Renal cortex interstitium (tissue), 11 donors: Measurements from ENCODE around the gene CELF4. TPM values are rescaled to one million over a fixed set of nuclear protein-coding genes. Genes with fewer than 3 reads are reported as not detected.

Experiments
- DNase-seq, 11 donors: peaks; one replicate each; pipeline ENCODE4 v3.0.0-alpha.2; 2013; ENCODE audit warnings: low read depth in 9 of 11, low spot score in 4 of 11; ENCODE audit errors: extremely low read depth in 1 of 11
- polyA plus RNA-seq, 3 donors: library from polyadenylated mRNA; unstranded; fragments of 120-200 nt; gene quantifications; one replicate each; pipeline ENCODE4 v1.2.1, GENCODE V29; 2013; ENCODE audit not compliant: insufficient read length in 3 of 3

The CELF4 gene
- polyA plus RNA-seq, 3 donors, result 2.0 to 4.5 (median 2.2) TPM

DNA sequence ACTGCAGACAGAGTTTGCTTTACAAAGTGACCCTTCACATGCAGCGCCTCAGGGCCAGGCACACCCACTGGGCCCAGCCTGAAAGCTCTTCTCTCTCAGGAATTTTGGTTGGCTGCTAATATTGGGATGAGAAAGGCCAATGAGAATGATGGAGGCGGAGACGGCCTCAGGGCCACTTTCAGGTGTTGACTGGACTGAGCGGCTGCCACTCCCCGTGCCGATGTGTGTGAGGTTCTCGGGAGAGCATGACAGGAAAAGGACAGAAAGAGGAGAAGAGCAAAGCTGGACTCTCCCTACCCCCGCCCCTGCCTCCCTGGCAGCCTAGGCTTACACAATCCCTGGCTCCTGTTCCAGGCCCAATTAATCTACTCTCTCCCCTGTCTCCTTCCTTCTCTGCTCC, 155.7 kb downstream of the CELF4 start:
- DNase-seq, result no peak

GRCh38 chr18:37408676-37409265, 156.8 kb downstream of the CELF4 start:
- DNase-seq, result no peak

DNA sequence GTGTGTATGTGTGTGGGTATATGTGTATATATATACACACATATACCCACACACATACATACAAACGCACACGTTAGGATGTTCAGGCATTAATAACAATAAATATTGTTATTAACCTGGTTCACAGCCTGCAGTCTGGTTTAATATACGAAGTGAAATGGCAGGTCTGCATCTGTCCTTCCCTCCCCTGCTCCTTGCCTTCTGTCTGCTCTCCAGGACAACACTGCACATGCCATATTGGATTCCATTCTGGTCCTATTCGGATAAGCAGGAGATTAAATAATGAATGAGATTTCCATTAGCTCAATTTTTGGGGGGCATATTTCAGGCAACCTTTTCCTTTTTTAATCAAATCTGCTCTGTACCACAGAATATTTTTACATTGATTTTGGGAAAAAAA, 158.0 kb downstream of the CELF4 start:
- DNase-seq, result no peak

GRCh38 chr18:37405772-37406171, 159.8 kb downstream of the CELF4 start:
- DNase-seq, result no peak

GRCh38 chr18:37405229-37405628, 160.4 kb downstream of the CELF4 start:
- no peak for DNase-seq

- no peak for DNase-seq
Measured at GRCh38 chr18:37403788-37404187, 161.8 kb downstream of the CELF4 start.

DNA sequence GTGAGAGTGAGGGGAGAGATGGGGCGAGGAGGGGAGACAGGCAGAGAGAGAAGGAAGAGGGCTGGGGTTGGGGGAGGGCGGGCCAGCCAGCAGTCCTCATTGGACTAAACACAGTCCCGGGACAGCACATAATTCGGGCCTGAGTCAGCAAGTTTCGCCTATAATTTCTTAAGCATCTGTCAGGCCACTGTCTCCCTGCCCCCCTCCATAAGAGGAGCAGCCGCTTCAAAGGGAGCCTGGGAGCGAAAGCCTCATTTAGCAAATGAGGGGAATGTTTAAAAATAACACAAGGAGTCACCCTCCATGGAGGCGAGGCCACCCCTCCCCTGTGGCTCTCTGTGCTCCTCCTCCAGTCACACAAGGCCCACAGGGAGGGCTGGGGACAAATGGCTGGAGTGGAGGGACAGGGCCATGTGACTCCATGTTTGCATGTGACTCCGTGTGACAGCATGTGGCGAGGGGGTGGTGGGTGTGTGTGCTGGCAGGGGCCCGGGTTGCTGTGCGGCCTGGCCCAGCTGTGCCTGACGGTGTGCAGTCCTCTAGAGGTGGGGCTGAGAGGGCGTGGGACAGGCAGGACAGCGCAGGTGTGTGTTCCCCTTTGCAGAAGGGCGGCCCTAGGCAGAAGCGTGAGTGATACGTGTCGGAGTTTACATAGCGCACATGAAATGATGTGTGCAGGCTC, 162.4 kb downstream of the CELF4 start:
- DNase-seq, result peak in 9 of 11 donors; percentile 29 to 77 (median 57)

DNA sequence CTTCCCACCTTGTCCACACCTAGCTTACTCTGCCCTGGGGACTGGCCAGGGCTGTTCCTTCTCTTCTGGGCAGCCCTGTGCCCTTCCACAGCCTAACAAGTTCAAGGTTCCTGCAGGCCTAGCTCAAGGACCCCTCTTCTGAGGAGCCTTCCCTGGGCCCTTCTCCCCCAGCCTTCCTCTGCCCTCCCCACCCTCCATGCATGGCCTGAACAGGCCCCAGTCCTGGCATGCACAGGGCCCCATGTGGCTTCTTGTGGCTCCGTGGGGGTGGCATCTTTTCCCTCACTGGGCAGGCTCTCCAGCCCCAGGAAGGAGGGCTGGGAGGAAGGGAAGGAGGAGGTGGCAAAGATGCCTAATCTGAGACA, 162.9 kb downstream of the CELF4 start:
- no peak for DNase-seq

DNA sequence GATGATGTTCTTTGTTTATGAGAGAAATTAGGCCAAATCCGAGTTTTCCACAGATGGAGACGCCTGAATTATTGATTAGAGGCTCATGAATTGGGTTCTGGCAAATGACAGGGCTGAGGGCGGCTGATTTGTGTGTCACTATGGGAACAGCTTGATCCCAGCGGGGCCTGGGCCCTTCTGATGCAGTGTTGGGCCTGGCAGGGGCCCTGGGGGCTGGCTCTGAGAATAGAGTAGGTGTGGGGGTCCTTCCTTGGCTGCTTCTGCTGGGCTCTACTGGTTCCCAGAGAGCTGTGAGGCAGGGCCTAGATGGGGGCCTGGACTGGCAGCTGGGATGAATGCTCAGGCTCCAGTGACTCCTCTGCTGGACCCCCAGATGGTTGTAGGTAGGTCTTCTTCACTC, 164.8 kb downstream of the CELF4 start:
- no peak for DNase-seq

GRCh38 chr18:37398248-37398920, 167.2 kb downstream of the CELF4 start:
- DNase-seq, result no peak

DNA sequence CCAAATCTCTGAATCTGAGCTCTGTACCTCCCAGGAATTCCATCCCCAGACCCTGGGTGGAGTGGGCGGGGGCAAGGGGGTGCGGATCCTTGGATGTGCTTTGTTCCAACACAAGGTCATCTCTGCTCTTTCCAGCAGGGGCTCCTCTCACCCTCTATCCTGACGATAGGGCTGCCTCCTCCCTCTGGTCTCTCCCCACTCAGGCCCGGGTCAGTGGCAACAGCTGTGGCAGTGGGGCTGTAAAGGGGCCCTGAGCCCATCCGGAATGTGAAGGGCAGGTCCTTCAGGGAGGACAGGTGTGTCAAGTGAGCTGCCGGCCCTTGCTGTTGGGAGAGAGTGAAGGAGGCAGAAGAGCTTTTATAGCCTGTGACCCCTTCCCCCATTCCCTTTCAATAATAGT, 167.8 kb downstream of the CELF4 start:
- no peak for DNase-seq

GRCh38 chr18:37396971-37397720, 168.5 kb downstream of the CELF4 start:
- DNase-seq, result peak in 2 of 11 donors; percentile 27 to 37

- DNase-seq, result no peak
Measured at GRCh38 chr18:37395631-37396030, 170.0 kb downstream of the CELF4 start.

- no peak for DNase-seq
Measured at GRCh38 chr18:37395138-37395537, 170.5 kb downstream of the CELF4 start.

GRCh38 chr18:37394610-37394965, 171.0 kb downstream of the CELF4 start:
- no peak for DNase-seq

DNA sequence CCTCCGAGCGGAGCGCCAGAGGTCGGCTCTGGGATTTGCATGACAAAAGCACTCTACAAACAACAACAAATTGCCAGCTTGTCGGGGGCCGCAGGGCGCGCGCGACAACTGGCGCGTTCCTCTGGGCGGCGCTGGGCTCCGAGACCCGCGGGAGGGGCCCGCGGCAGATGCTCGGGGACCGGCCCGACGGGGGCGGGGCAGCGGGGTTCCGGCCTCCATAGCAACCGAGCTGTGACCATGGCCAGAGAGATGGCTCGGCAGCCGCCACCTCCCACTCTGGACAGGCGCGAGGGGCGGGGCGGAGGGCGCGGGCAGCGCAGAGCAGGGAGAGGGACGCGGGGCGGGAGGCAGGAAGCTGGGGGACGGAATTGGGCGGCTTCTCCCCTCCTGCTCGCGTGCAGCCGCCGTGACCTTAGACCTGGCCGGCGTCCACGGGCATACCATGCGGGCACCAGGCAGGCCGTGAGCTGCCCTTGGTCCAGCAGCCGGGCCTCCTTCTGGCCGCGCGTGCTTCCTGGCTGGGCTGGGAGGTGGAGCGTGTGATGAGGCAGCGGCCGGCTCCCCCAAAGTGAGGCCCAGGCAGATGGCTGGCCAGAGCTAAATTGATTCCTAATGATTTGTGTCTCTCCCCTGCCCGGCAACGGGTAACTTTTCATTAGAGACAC, 171.5 kb downstream of the CELF4 start:
- DNase-seq, result peak; percentile 44 to 73 (median 67)

DNA sequence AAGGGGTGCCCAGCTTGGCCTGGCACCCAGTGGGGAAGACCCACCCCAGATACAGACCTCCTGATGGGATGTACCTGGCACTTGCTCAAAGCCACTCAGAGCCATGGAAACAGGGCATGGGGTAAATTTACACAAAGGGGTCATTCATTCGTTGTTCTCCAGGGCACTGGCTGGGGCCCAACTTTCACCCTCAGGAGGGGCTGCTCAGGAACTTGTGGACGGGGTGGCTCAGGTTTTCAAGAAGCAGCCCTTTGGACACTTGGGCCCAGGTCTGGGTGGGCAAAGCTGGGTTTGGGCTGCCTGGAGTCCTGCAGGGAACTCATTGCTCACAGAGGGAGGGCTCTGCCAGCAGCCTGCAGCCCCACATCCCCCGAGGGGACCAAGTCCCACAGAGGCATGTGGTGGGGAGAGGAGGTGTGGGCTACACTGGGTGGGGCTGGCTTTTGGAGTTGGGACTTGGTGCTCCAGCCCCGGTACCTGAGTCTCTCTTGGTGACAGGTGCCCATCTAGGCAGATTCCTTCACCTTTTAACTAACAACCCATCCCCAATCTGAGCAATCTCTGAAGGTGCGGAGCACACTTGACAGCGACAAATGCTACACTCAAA, 172.3 kb downstream of the CELF4 start:
- no peak for DNase-seq

DNA sequence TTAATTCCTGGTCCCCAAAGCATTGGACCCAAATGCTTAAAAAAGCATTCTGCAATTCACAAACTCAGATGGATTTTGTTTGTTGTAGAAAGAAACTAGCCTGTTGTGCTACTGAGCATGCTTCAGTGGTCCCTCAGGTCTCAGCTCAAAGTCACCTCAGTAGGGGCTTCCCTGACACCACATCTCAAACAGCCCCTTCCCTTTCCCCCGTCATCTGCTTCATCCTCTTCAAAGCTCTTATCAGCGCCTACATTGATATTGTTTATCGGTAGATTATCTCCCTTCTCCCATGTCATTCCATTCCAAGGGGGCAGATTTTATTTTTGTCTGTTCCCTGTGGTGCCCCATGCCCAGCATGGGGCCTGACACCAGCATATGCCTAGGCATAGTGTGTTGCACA, 172.9 kb downstream of the CELF4 start:
- no peak for DNase-seq
